Endothelial cell of umbilical vein (primary cell): ENCODE data around the gene ARPC5L. TPM values are rescaled to one million over a fixed set of nuclear protein-coding genes. Genes with fewer than 3 reads are reported as not detected.

Experiments
- BruUV-seq: library from RNA; stranded (reverse); fragments of 400-500 nt; replicated peaks from 2 replicates; lab custom pipeline; 2021; lab: Mats Ljungman, UMichigan
- CTCF ChIA-PET: fragments of 300-600, 350-600 bp; sonication (Branson Sonifier 250); formaldehyde crosslinking; loops from one replicate; lab custom pipeline; 2021; ENCODE audit warnings: antibody characterized with exemption, inconsistent platforms; lab: Charles Lee
- POLR2A ChIA-PET: fragments of 300-600, 350-600 bp; sonication (Branson Sonifier 250); formaldehyde crosslinking; loops from one replicate; lab custom pipeline; 2021; ENCODE audit warnings: antibody characterized with exemption, inconsistent platforms; lab: Charles Lee
- DNase-seq: peaks from one replicate; pipeline ENCODE4 v3.0.0-alpha.2; 2011; ENCODE audit warnings: low read depth, low spot score
- FAIRE-seq: peaks from 2 replicates; lab custom pipeline; 2011; peaks lifted over from hg19 to GRCh38; lab: Jason Lieb, UNC
- H2AFZ ChIP-seq: 2 replicates; pipeline ENCODE4 v1.6.0; 2012; ENCODE audit warnings: low read depth, low read length, control low read depth, inconsistent platforms
- H3K27ac ChIP-seq: 2 replicates; pipeline ENCODE4 v1.5.1; 2011; ENCODE audit warnings: low read depth, mild to moderate bottlenecking, control low read depth, low read length, moderate library complexity; ENCODE audit not compliant: insufficient read depth
- H3K27me3 ChIP-seq, 2 experiments: 2 replicates each; pipeline versions ENCODE4 v1.6.0 to v1.6.1; 2011; ENCODE audit warnings: low read length in 2 of 2, mixed read lengths in 1 of 2; ENCODE audit not compliant: control insufficient read depth in 2 of 2, insufficient read depth in 2 of 2
- H3K36me3 ChIP-seq, 2 experiments: 2 replicates in 1 of 2; 3 replicates in 1 of 2; pipeline ENCODE4 v1.5.1; 2011; ENCODE audit warnings: low read length in 2 of 2, mild to moderate bottlenecking in 1 of 2, moderate library complexity in 1 of 2; ENCODE audit not compliant: control insufficient read depth in 2 of 2, insufficient read depth in 2 of 2; ENCODE audit errors: extremely low read depth in 1 of 2
- H3K4me1 ChIP-seq: 3 replicates; pipeline ENCODE4 v1.5.1; 2011; ENCODE audit warnings: mild to moderate bottlenecking, low read length; ENCODE audit not compliant: control insufficient read depth, insufficient read depth; ENCODE audit errors: extremely low read depth
- H3K4me2 ChIP-seq: 2 replicates; pipeline ENCODE4 v1.6.1; 2011; ENCODE audit warnings: low read length, control low read depth, mixed read lengths; ENCODE audit not compliant: insufficient read depth
- H3K4me3 ChIP-seq, 3 experiments: fragments of 200-600 bp in 1 of 3; sonication (generic), shearing (Covaris generic) in 1 of 3; replicated peaks in 1 of 3; 2 replicates each; pipeline ENCODE4 v1.5.1; 2011 to 2016; ENCODE audit warnings: control low read depth in 3 of 3, low read length in 3 of 3, mild to moderate bottlenecking in 2 of 3, inconsistent platforms in 1 of 3, low read depth in 1 of 3, moderate library complexity in 1 of 3; ENCODE audit not compliant: insufficient read depth in 1 of 3
- H3K79me2 ChIP-seq: 2 replicates; pipeline ENCODE4 v1.6.0; 2012; ENCODE audit warnings: low read length, inconsistent platforms; ENCODE audit not compliant: control insufficient read depth, insufficient read depth
- H3K9ac ChIP-seq: replicated peaks from 2 replicates; pipeline ENCODE3; 2011; ENCODE audit warnings: low read length, control low read depth; ENCODE audit not compliant: insufficient read depth; ENCODE audit errors: extremely low read depth
- H3K9me1 ChIP-seq: replicated peaks from 3 replicates; pipeline ENCODE4 v1.6.0; 2011; ENCODE audit warnings: mild to moderate bottlenecking, low read length; ENCODE audit not compliant: control insufficient read depth, insufficient read depth; ENCODE audit errors: extremely low read depth
- H3K9me3 ChIP-seq: replicated peaks from 2 replicates; pipeline ENCODE4 v1.5.1; 2012; ENCODE audit warnings: low read length, inconsistent platforms; ENCODE audit not compliant: control insufficient read depth, insufficient read depth
- H4K20me1 ChIP-seq: replicated peaks from 2 replicates; pipeline ENCODE3; 2011; ENCODE audit warnings: mild to moderate bottlenecking, low read length; ENCODE audit not compliant: control insufficient read depth, insufficient read depth; ENCODE audit errors: extremely low read depth
- EZH2 ChIP-seq: IDR thresholded peaks from 2 replicates; pipeline ENCODE4 v1.6.1; 2012; ENCODE audit warnings: borderline replicate concordance, low read depth, mild to moderate bottlenecking, moderate library complexity, low read length, inconsistent platforms; ENCODE audit not compliant: severe bottlenecking
- FOS ChIP-seq: IDR thresholded peaks from 2 replicates; pipeline ENCODE4 v1.6.1; 2011; ENCODE audit warnings: mild to moderate bottlenecking, low read length, moderate library complexity, borderline replicate concordance; ENCODE audit not compliant: insufficient read depth
- GATA2 ChIP-seq: IDR thresholded peaks from 2 replicates; pipeline ENCODE4 v1.7.0; 2011; ENCODE audit warnings: low read depth, mild to moderate bottlenecking, moderate library complexity, mixed read lengths, low read length; ENCODE audit not compliant: insufficient read length, insufficient read depth
- JUN ChIP-seq: IDR thresholded peaks from 2 replicates; pipeline ENCODE4 v1.6.1; 2011; ENCODE audit warnings: borderline replicate concordance, low read depth; ENCODE audit not compliant: insufficient read length, insufficient read depth
- MYC ChIP-seq: IDR thresholded peaks from one replicate; pipeline ENCODE4 v1.6.1; 2011; ENCODE audit warnings: mild to moderate bottlenecking, low read depth, low read length
- POLR2A ChIP-seq: IDR thresholded peaks from 2 replicates; pipeline ENCODE4 v1.6.1; 2012; ENCODE audit warnings: low read depth, mild to moderate bottlenecking, control low read depth, low read length
- POLR2AphosphoS5 ChIP-seq: IDR thresholded peaks from 2 replicates; pipeline ENCODE4 v1.6.1; 2012; ENCODE audit warnings: low read depth, mild to moderate bottlenecking, control low read depth, low read length, moderate library complexity; ENCODE audit not compliant: insufficient read depth
- dilution Hi-C: fragments of 300-500 bp; cut with MboI; formaldehyde crosslinking; loops from one replicate; pipeline ENCODE4 v1.15.0; 2019; ENCODE audit warnings: low sequenced_read_pairs; ENCODE audit not compliant: extremely low pct_ligation_motif_present
- intact Hi-C: fragments of 100-400 bp; cut with micrococcal nuclease; formaldehyde crosslinking; loops from one replicate; pipeline ENCODE4 v1.10.0; 2022
- polyA plus RNA-seq, 4 experiments: library from polyadenylated mRNA; depleted of rRNA in 3 of 4; stranded (reverse) in 3 of 4; unstranded in 1 of 4; fragments of >200 nt; gene quantifications; 2 replicates each; pipeline versions ENCODE4 v1.2.1 to v1.2.3, GENCODE V29; 2011 to 2012; ENCODE audit warnings: missing spikeins in 1 of 4
- total RNA-seq: library from RNA; stranded (reverse); gene quantifications from 2 replicates; pipeline ENCODE4 v1.2.3, GENCODE V29; 2021
- TF ChIP-seq, protein P1 (sequence below), 2 donors: IDR thresholded peaks; 1 replicate in 1 of 2; 2 replicates in 1 of 2; pipeline ENCODE4 v1.5.1; 2011; ENCODE audit warnings: low read length in 2 of 2, mild to moderate bottlenecking in 2 of 2, moderate library complexity in 2 of 2, control low read depth in 1 of 2, inconsistent platforms in 1 of 2, low read depth in 1 of 2; ENCODE audit not compliant: insufficient read depth in 1 of 2; ENCODE audit errors: extremely low read depth in 1 of 2
- TF ChIP-seq, protein P2 (sequence below): IDR thresholded peaks from 2 replicates; pipeline ENCODE4 v1.6.1; 2011; ENCODE audit not compliant: insufficient read depth, insufficient read length

The ARPC5L gene
- total and polyA plus RNA-seq, 2 donors (not counting 3 experiments of a cell fraction or from before 2014, with no cell fraction given): 60.7 to 68.1 TPM

DNA sequence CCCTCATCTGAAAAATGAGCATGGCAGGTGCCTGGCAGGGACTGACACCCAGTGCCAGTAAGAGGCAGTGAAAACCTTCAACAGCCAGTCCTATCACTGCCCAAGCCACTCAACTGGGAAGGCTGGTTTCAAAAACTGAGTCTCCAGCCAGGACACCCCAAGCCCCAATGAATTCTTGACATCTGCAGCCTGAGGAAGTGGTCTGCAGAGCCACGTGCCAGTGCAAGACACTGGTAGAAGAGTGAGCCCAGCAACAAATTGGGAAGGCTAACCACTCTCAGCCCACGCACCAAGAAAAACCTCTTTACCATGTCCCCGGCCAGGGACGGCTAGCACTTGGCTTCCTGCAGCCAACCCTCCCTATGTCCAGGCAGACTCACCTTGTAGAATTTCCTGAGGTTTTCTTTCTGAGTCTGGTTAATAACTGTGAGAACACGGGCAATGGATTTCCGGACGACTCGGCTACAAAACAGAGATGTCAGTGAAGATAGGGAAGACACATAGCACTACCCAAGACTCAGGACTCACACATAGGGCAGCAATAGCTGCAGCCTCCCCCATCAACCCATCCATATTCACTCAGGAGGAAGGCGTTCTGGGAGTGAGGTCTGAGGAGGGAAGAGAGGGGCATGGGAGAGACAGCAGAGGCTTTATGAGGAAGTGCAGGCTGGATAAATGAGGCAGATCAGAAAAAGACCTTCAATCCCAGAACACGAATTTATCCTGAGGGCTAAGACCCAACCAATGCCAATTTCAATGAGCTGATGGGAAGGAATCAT, 1.9 kb upstream of the ARPC5L start:
- Histone ChIP-seq H3K36me3 (peaks cover 18 to 39% of the 10 kb centered on the region in 2 experiments), H3K4me3 (peak overlapping the region; percentile 64 to 66 (median 64)), H3K9me1 (no peaks in the 10 kb centered on the region), H4K20me1 (peaks cover 8% of the 10 kb centered on the region), H3K4me2 (peak overlapping the region; percentile 99), H3K27me3 (no peaks in the 10 kb centered on the region), H3K9me3 (no peaks in the 10 kb centered on the region), H3K79me2 (peaks cover 34% of the 10 kb centered on the region), H3K4me1 (peaks cover 22% of the 10 kb centered on the region), H2AFZ (no peak overlapping the region), H3K9ac (peak overlapping the region; percentile 82), H3K27ac (no peak overlapping the region)
- dilution Hi-C loops (no loop called here), intact Hi-C loops (loop anchor here (5.0 kb wide), 2 partner anchors 332 to 382 kb away; partner anchors contain the start of gene HSPA5)
- FAIRE-seq (peak; percentile 33), DNase-seq (no peak)
- TF ChIP-seq POLR2A (no peak), GATA2 (no peak), POLR2AphosphoS5 (no peak), FOS (no peak), EZH2 (no peak), MYC (no peak), JUN (no peak)
- TF ChIP-seq, protein P1, sequence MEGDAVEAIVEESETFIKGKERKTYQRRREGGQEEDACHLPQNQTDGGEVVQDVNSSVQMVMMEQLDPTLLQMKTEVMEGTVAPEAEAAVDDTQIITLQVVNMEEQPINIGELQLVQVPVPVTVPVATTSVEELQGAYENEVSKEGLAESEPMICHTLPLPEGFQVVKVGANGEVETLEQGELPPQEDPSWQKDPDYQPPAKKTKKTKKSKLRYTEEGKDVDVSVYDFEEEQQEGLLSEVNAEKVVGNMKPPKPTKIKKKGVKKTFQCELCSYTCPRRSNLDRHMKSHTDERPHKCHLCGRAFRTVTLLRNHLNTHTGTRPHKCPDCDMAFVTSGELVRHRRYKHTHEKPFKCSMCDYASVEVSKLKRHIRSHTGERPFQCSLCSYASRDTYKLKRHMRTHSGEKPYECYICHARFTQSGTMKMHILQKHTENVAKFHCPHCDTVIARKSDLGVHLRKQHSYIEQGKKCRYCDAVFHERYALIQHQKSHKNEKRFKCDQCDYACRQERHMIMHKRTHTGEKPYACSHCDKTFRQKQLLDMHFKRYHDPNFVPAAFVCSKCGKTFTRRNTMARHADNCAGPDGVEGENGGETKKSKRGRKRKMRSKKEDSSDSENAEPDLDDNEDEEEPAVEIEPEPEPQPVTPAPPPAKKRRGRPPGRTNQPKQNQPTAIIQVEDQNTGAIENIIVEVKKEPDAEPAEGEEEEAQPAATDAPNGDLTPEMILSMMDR (IDR thresholded peaks at IDR 0.05; ENCODE audit: extremely low read depth in 1 of 2, insufficient read depth in 1 of 2, low read depth in 1 of 2, low read length in 2 of 2): no peak
- TF ChIP-seq, protein P2, sequence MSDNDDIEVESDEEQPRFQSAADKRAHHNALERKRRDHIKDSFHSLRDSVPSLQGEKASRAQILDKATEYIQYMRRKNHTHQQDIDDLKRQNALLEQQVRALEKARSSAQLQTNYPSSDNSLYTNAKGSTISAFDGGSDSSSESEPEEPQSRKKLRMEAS: no peak
- ChIA-PET CTCF (interaction anchor here (1.1 to 15.1 kb wide), 6 partner anchors 7 to 283 kb away, joined by 4 to 967 read pairs (median 18); partner anchors contain the start of genes NR6A1, OLFML2A, SCAI and WDR38), POLR2A (interaction anchor here (0.5 to 1.8 kb wide), 2 partner anchors 85 to 381 kb away, joined by 3 to 4 read pairs; partner anchors contain the start of gene HSPA5)
- no TSS peak for BruUV-seq
